Retinal pigment epithelial cell (primary cell): ENCODE measurements around the gene LPCAT2.

ENCODE experiments used
- DNase-seq: peaks from one replicate; pipeline ENCODE4 v3.0.0-alpha.2; 2010; ENCODE audit warnings: low read depth
- H3K4me3 ChIP-seq: 2 replicates; pipeline ENCODE4 v1.5.1; 2011; ENCODE audit warnings: mild to moderate bottlenecking, low read length, control low read depth, moderate library complexity
- CTCF ChIP-seq: conservative IDR thresholded peaks from 2 replicates; pipeline ENCODE4 v1.5.1; 2011; ENCODE audit warnings: low read depth, low read length, control low read depth, inconsistent platforms

LPCAT2 gene

GRCh38 chr16:55562936-55563335 lies 54.1 kb downstream of the LPCAT2 start:
- TF ChIP-seq CTCF: no peak
- no peak for DNase-seq

DNA sequence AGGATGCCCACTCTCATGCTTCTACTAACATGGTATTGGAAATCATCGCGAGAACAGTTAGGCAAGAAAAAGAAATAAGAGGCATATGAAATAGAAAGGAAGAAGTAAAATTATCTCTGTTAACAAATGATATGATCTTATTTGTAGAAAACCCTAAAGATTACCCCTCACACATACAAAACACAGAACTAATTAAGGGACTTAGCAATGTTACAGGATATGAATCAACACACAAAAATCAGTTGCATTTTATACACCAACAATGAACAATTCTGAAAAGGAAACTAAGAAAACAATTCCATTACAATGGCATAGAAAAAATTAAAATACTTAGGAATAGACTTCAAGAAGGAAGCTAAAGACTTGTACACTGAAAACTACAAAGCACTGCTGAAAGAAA lies 54.9 kb downstream of the LPCAT2 start:
- no peak overlapping the region for H3K4me3 ChIP-seq
- no peak for DNase-seq
- no peak for TF ChIP-seq CTCF

More at GRCh38 chr16:55562936-55563335, 54.1 kb downstream of the LPCAT2 start:
- H3K4me3 ChIP-seq: no peak overlapping the region

DNA sequence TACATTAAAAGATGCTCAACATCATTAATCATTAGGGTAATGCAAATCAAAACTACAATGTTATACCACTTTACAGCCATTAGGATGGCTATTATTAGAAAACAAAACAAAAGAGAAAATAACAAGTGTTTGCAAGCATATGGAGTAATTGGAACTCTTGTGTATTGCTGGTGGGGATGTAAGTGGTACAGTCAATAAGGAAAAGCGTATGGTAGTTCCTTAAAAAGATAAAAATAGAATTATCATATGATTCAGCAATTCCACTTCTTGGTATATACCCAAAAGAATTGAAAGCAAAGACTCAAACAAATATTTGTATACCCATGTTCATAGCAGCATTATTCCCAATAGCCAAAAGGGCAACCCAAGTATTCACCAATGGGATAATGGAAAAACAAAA lies 56.2 kb downstream of the LPCAT2 start:
- no peak for DNase-seq

DNA sequence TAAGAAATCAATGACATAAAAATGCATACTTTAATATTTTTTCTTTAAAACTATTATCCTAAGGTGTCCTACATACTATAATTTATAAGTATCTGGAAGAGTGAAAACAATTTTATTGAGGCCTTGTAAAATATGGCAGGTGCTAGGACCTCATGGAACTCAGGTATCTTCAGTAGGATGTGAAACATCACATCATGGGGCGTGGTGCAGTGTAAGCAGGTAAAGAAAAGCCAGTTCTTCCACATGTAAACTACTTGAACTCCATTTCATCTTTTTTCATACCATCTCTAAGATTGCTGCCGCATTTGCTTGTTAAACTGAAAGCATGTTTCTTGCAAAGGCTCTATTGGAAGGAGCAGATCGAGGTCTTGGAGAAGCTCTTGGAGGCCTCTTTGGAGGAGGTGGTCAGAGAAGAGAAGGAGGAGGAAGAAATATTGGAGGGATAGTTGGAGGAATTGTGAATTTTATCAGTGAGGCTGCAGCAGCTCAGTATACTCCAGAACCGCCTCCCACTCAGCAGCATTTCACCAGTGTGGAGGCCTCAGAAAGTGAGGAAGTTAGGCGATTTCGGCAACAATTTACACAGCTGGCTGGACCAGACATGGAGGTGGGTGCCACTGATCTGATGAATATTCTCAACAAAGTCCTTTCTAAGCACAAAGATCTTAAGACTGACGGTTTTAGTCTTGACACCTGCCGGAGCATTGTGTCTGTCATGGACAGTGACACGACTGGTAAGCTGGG lies 57.7 kb downstream of the LPCAT2 start, which contains the start of gene CAPNS2:
Gene CAPNS2, plus strand, starts transcription at position 253 of the 744 bp plus-strand sequence. Its CDS starts 73 bp downstream, at position 326.
- no peak within 1 kb of the TSS for H3K4me3 ChIP-seq
- DNase-seq: no peak
- TF ChIP-seq CTCF: no peak

More for the DNA sequence above, 56.2 kb downstream of the LPCAT2 start:
- H3K4me3 ChIP-seq: no peak overlapping the region
- no peak for TF ChIP-seq CTCF

DNA sequence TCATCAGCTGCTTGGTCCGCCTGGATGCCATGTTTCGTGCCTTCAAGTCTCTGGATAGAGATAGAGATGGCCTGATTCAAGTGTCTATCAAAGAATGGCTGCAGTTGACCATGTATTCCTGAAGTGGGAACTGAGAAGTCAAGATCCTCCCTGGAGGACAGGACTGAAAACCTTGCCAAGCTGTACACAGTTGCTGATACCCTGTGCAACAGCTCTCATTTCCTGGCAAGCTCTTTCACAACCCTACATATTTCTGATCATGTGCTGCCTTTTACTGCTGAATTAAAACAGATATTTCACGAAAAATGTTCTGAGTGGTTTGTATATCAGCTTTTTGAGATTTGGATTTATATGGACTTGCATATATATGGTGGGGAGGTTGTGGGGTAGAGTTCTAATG lies 58.5 kb downstream of the LPCAT2 start:
- TF ChIP-seq CTCF: no peak
- DNase-seq: no peak
- H3K4me3 ChIP-seq: no peak overlapping the region

DNA sequence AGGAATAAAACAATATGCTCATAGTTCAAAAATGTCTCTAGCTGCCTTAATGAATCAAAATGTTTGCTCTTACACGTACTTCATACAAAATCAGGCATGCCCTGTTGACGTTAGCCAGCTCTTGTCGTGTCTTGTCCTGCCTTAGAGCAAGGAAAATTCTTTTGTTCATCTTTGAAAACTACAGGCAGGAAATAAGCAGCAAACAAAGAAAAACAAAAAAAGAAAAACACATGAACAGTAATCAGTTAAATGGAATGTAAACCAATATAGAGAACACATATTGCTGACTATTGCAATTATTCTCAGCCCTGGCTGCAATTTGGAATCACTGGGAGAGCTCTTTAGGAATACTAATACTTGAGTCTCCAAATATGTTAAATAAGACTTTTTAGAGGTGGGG lies 59.3 kb downstream of the LPCAT2 start:
- no peak for DNase-seq
- no peak for TF ChIP-seq CTCF
- H3K4me3 ChIP-seq: no peak overlapping the region

DNA sequence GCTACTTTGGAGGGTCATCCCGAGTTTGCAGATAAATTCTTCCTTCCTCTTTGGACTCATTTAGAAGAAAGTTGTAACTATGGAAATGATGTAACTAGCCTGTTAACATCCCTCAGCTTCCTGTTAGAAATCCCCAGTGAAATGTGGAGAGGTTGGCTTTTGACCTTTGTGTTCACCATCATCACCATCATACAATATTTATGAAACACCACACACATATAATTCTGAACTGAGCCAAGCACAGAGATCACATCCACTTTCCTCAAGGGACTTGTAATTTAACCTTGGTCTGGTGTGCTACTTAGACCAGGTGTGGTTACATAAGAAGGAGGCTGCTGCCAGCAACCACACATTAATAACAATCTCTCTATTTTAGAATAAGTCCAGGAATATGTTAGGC lies 60.2 kb downstream of the LPCAT2 start:
- no peak for TF ChIP-seq CTCF
- DNase-seq: no peak
- no peak overlapping the region for H3K4me3 ChIP-seq
